Retinal pigment epithelial cell (primary cell): ENCODE results near the gene INTS14.

Experiments
- DNase-seq: peaks from one replicate; pipeline ENCODE4 v3.0.0-alpha.2; 2010; ENCODE audit warnings: low read depth
- H3K4me3 ChIP-seq: 2 replicates; pipeline ENCODE4 v1.5.1; 2011; ENCODE audit warnings: mild to moderate bottlenecking, low read length, control low read depth, moderate library complexity
- CTCF ChIP-seq: conservative IDR thresholded peaks from 2 replicates; pipeline ENCODE4 v1.5.1; 2011; ENCODE audit warnings: low read depth, low read length, control low read depth, inconsistent platforms

INTS14 gene

GRCh38 chr15:65631503-65631902 lies 20.6 kb upstream of the INTS14 start:
- no peak for DNase-seq
- TF ChIP-seq CTCF = no peak
- H3K4me3 ChIP-seq = no peak overlapping the region

- TF ChIP-seq CTCF = no peak
- DNase-seq = no peak
- no peak overlapping the region for H3K4me3 ChIP-seq
These were observed 19.8 kb upstream of the INTS14 start for GRCh38 chr15:65630760-65631159.

GRCh38 chr15:65629548-65629947 lies 18.6 kb upstream of the INTS14 start:
- no peak for DNase-seq
- H3K4me3 ChIP-seq = no peak overlapping the region
- TF ChIP-seq CTCF = no peak

GRCh38 chr15:65626856-65627255 lies 15.9 kb upstream of the INTS14 start:
- no peak for TF ChIP-seq CTCF
- no peak overlapping the region for H3K4me3 ChIP-seq
- peak; percentile 27 for DNase-seq

GRCh38 chr15:65623103-65623502 lies 12.2 kb upstream of the INTS14 start:
- DNase-seq = no peak
- no peak for TF ChIP-seq CTCF
- no peak overlapping the region for H3K4me3 ChIP-seq

GRCh38 chr15:65621638-65622037 lies 10.7 kb upstream of the INTS14 start, which contains the start of gene SLC24A1:
Gene SLC24A1 (plus strand): TSS chr15:65621938. CDS start chr15:65624081, 2,143 bp downstream.
- DNase-seq = no peak
- no peak for TF ChIP-seq CTCF
- H3K4me3 ChIP-seq = no peak within 1 kb of the TSS

GRCh38 chr15:65620833-65621232 lies 9.9 kb upstream of the INTS14 start:
- no peak for DNase-seq
- no peak overlapping the region for H3K4me3 ChIP-seq
- no peak for TF ChIP-seq CTCF
